ENCODE measurements around the gene RAPH1. TPM values are rescaled to one million over a fixed set of nuclear protein-coding genes. Genes with fewer than 3 reads are reported as not detected.

Gene RAPH1
- total and polyA plus RNA-seq, 2 experiments from 2014 or later: 5.0 to 36.2 TPM

- no peaks in the 10 kb centered on the region for H4K20me1 ChIP-seq (replicated peaks; ENCODE audit: insufficient read depth)
- no peaks in the 10 kb centered on the region for H3K9me3 Mint-ChIP-seq
- no peak overlapping the region for H3K27ac ChIP-seq (ENCODE audit: low read depth)
- peaks cover 2% of the 10 kb centered on the region for H3K27me3 Mint-ChIP-seq (ENCODE audit: insufficient read depth, low read depth, poor library complexity)
- peaks cover 25% of the 10 kb centered on the region; the same call in 1 of the 2 replicates for H3K4me1 ChIP-seq (ENCODE audit: insufficient read depth)
- no peak overlapping the region for H3K4me3 Mint-ChIP-seq
- peaks cover 23% of the 10 kb centered on the region for H3K4me1 Mint-ChIP-seq
- H3K4me3 ChIP-seq: no peak overlapping the region
- H3K36me3 Mint-ChIP-seq (ENCODE audit: low read depth): no peaks in the 10 kb centered on the region; the same call in 2 of the 3 replicates
- no peaks in the 10 kb centered on the region for H3K27me3 ChIP-seq (ENCODE audit: insufficient read depth)
- H3F3A ChIP-seq (replicated peaks; ENCODE audit: low read depth): no peaks in the 10 kb centered on the region
- no peaks in the 10 kb centered on the region for H3K9me2 ChIP-seq (ENCODE audit: insufficient read depth)
- no peak for DNase-seq (ENCODE audit: low spot score)
- no peak for TF ChIP-seq NANOG (IDR thresholded peaks at IDR 0.05; ENCODE audit: borderline replicate concordance)
- no peak for TF ChIP-seq CREB1 (CRISPR knock-in tag; IDR thresholded peaks at IDR 0.05; ENCODE audit: low read depth)
- no peak for TF ChIP-seq ZNF462 (CRISPR knock-in tag; IDR thresholded peaks at IDR 0.05)
- TF ChIP-seq ZNF114 (CRISPR knock-in tag; IDR thresholded peaks at IDR 0.05): no peak
- TF ChIP-seq EZH2phosphoT487 (IDR thresholded peaks at IDR 0.05; ENCODE audit: unreplicated experiment): no peak
- TF ChIP-seq, protein P1, sequence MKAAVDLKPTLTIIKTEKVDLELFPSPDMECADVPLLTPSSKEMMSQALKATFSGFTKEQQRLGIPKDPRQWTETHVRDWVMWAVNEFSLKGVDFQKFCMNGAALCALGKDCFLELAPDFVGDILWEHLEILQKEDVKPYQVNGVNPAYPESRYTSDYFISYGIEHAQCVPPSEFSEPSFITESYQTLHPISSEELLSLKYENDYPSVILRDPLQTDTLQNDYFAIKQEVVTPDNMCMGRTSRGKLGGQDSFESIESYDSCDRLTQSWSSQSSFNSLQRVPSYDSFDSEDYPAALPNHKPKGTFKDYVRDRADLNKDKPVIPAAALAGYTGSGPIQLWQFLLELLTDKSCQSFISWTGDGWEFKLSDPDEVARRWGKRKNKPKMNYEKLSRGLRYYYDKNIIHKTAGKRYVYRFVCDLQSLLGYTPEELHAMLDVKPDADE (IDR thresholded peaks at IDR 0.05): no peak
- TF ChIP-seq POLR2AphosphoS5 (IDR thresholded peaks at IDR 0.05; ENCODE audit: low read depth): no peak
- no peak for TF ChIP-seq ZNF331 (CRISPR knock-in tag; IDR thresholded peaks at IDR 0.05; ENCODE audit: low read depth)
- no peak for TF ChIP-seq EZH2 (IDR thresholded peaks at IDR 0.05; ENCODE audit: low read depth, unreplicated experiment)
- no peak for TF ChIP-seq JUNB (IDR thresholded peaks at IDR 0.05; ENCODE audit: unreplicated experiment)
- TF ChIP-seq STAT1 (IDR thresholded peaks at IDR 0.05; ENCODE audit: unreplicated experiment): no peak
- H3K36me3 ChIP-seq (ENCODE audit: insufficient read depth): no peaks in the 10 kb centered on the region
- no peak overlapping the region for H3K27ac Mint-ChIP-seq
- H3K4me2 ChIP-seq: no peak overlapping the region
- no peak overlapping the region for H2AFZ ChIP-seq
- no peaks in the 10 kb centered on the region for H3K79me2 ChIP-seq (replicated peaks; ENCODE audit: insufficient read depth)
- no peak for ATAC-seq
Observed at GRCh38 chr2:203583701-203584100, 48.6 kb upstream of the RAPH1 start.

Measured in GM23338 (cell line).